ENCODE measurements around the gene GFER. TPM values are rescaled to one million over a fixed set of nuclear protein-coding genes. Genes with fewer than 3 reads are reported as not detected.

GFER gene
- polyA plus RNA-seq, 1 donor (not counting 4 experiments of a cell fraction or from before 2014, with no cell fraction given): 12.0 TPM

DNA sequence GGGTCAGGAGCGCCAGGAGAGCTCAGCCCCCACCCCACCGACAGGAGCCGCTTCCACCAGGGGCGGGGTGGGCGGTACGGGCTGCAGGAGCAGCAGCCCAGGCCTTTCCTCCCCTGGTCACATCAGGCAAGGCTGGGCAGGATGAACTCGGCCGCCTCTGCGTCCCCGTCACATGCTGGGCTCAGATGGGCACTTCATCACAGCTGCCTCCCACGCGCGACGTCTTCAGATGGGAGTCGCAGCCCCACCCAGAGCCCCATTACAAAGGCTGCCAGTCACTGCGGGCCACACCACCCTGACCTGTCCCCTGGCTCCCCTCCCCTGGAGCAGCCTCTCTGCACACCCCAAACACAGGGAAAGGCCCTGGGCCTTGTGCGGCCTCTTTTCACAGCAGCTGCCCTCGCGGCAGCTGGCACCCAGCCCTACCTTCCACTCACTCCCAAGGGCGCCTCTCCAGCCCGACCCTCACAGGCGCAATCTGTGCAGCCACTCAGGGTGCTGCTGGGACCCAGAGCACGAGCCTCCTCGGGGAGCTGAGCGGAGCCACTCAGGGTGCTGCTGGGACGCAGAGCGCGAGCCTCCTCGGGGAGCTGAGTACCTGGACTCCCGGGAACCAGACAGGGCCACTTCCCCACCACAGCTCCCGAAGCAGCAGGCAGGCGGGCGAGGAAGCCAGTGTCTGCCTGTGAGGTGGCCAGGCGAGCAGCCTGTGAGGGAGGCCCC is 21.0 kb downstream of the GFER start:
- Histone ChIP-seq H2AFZ (ENCODE audit: control insufficient read depth, low read length) (no peak overlapping the region), H3K9me3 (ENCODE audit: control insufficient read depth, low read depth, low read length) (no peaks in the 10 kb centered on the region), H3K79me2 (ENCODE audit: control insufficient read depth, insufficient read depth, low read length) (peaks cover 80% of the 10 kb centered on the region), H3K4me3 (ENCODE audit: control insufficient read depth in 2 of 3, extremely low read depth in 1 of 3, insufficient read depth in 2 of 3, low read depth in 1 of 3, low read length in 3 of 3) (no peak overlapping the region), H3K9ac (ENCODE audit: control insufficient read depth, extremely low read depth, insufficient read depth, low read length) (no peak overlapping the region), H3K9me1 (ENCODE audit: control insufficient read depth, extremely low read depth, insufficient read depth, low read length) (no peaks in the 10 kb centered on the region), H3K36me3 (ENCODE audit: control insufficient read depth in 2 of 2, extremely low read depth in 1 of 2, insufficient read depth in 2 of 2, low read length in 2 of 2) (peaks cover 24 to 74% of the 10 kb centered on the region in 2 experiments), H3K4me2 (ENCODE audit: control insufficient read depth, extremely low read depth, insufficient read depth, low read depth, low read length) (no peak overlapping the region), H3K4me1 (ENCODE audit: control insufficient read depth, extremely low read depth, insufficient read depth, low read length) (peaks cover 29% of the 10 kb centered on the region), H3K27ac (ENCODE audit: control insufficient read depth, insufficient read depth, low read length) (no peak overlapping the region), H3K27me3 (ENCODE audit: control insufficient read depth, extremely low read depth, insufficient read depth, low read length) (no peaks in the 10 kb centered on the region), H4K20me1 (ENCODE audit: control insufficient read depth, extremely low read depth, insufficient read depth, low read length) (peaks cover 58% of the 10 kb centered on the region)
- DNase-seq (ENCODE audit: low read depth, low spot score) (no peak), FAIRE-seq (no peak)
- dilution Hi-C loops (cut with MboI; ENCODE audit: extremely low pct_ligation_motif_present, low sequenced_read_pairs): no loop called here
- TF ChIP-seq EZH2 (IDR thresholded peaks at IDR 0.05; ENCODE audit: low read length): no peak
- TF ChIP-seq, protein P1, sequence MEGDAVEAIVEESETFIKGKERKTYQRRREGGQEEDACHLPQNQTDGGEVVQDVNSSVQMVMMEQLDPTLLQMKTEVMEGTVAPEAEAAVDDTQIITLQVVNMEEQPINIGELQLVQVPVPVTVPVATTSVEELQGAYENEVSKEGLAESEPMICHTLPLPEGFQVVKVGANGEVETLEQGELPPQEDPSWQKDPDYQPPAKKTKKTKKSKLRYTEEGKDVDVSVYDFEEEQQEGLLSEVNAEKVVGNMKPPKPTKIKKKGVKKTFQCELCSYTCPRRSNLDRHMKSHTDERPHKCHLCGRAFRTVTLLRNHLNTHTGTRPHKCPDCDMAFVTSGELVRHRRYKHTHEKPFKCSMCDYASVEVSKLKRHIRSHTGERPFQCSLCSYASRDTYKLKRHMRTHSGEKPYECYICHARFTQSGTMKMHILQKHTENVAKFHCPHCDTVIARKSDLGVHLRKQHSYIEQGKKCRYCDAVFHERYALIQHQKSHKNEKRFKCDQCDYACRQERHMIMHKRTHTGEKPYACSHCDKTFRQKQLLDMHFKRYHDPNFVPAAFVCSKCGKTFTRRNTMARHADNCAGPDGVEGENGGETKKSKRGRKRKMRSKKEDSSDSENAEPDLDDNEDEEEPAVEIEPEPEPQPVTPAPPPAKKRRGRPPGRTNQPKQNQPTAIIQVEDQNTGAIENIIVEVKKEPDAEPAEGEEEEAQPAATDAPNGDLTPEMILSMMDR (optimal IDR thresholded peaks at IDR 0.05 in 1 of 3, IDR thresholded peaks at IDR 0.05 in 1 of 3, conservative IDR thresholded peaks at IDR 0.05 in 1 of 3; ENCODE audit: extremely low read depth in 1 of 3, insufficient read depth in 2 of 3, low read length in 3 of 3): no peak

DNA sequence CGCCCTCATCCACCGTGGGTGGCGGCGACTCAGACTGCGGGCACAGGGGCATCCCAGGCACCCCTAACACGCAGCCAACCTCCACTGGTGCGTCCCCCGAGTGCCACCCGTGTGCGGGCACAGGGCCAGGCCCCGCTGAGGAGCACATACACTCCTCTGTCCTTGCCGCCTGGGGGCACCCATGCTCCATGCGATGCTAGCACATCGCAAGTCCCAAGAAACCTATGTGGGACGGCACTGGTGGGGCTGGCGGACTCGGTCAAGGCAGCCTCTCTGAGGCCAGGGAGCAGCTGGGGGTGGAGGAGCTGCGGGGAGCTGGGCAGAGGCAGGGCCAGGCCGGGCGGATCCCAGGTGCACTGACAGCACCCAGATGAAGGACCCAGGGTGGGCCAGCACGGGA is 21.7 kb downstream of the GFER start:
- TF ChIP-seq EZH2 (IDR thresholded peaks at IDR 0.05; ENCODE audit: low read length): no peak
- TF ChIP-seq, protein P1 (optimal IDR thresholded peaks at IDR 0.05 in 1 of 3, IDR thresholded peaks at IDR 0.05 in 1 of 3, conservative IDR thresholded peaks at IDR 0.05 in 1 of 3; ENCODE audit: extremely low read depth in 1 of 3, insufficient read depth in 2 of 3, low read length in 3 of 3): no peak
- H3K9ac ChIP-seq (ENCODE audit: control insufficient read depth, extremely low read depth, insufficient read depth, low read length): no peak overlapping the region
- H3K27me3 ChIP-seq (ENCODE audit: control insufficient read depth, extremely low read depth, insufficient read depth, low read length): no peaks in the 10 kb centered on the region
- H3K9me3 ChIP-seq (ENCODE audit: control insufficient read depth, low read depth, low read length): no peaks in the 10 kb centered on the region
- H3K4me3 ChIP-seq (ENCODE audit: control insufficient read depth in 2 of 3, extremely low read depth in 1 of 3, insufficient read depth in 2 of 3, low read depth in 1 of 3, low read length in 3 of 3): no peak overlapping the region
- H3K27ac ChIP-seq (ENCODE audit: control insufficient read depth, insufficient read depth, low read length): no peak overlapping the region
- H4K20me1 ChIP-seq (ENCODE audit: control insufficient read depth, extremely low read depth, insufficient read depth, low read length): peaks cover 58% of the 10 kb centered on the region
- peaks cover 22 to 67% of the 10 kb centered on the region in 2 experiments for H3K36me3 ChIP-seq (ENCODE audit: control insufficient read depth in 2 of 2, extremely low read depth in 1 of 2, insufficient read depth in 2 of 2, low read length in 2 of 2)
- dilution Hi-C loops (cut with MboI; ENCODE audit: extremely low pct_ligation_motif_present, low sequenced_read_pairs): no loop called here
- H3K4me2 ChIP-seq (ENCODE audit: control insufficient read depth, extremely low read depth, insufficient read depth, low read depth, low read length): no peak overlapping the region
- no peak for DNase-seq (ENCODE audit: low read depth, low spot score)
- peaks cover 86% of the 10 kb centered on the region for H3K79me2 ChIP-seq (ENCODE audit: control insufficient read depth, insufficient read depth, low read length)
- no peak overlapping the region for H2AFZ ChIP-seq (ENCODE audit: control insufficient read depth, low read length)
- FAIRE-seq: no peak
- H3K9me1 ChIP-seq (ENCODE audit: control insufficient read depth, extremely low read depth, insufficient read depth, low read length): peaks cover under 1% of the 10 kb centered on the region
- peaks cover 35% of the 10 kb centered on the region for H3K4me1 ChIP-seq (ENCODE audit: control insufficient read depth, extremely low read depth, insufficient read depth, low read length)

Measured in keratinocyte (primary cell).